Suprapubic skin (tissue), 4 donors: ENCODE results near the gene NPAS1. TPM values are rescaled to one million over a fixed set of nuclear protein-coding genes. Genes with fewer than 3 reads are reported as not detected.

ENCODE experiments used
- DNase-seq, 2 donors: peaks; one replicate each; pipeline ENCODE4 v3.0.0-alpha.2; 2019; ENCODE audit warnings: low spot score in 2 of 2
- H3K27ac ChIP-seq: fragments of 200-600 bp; sonication (generic); one replicate; pipeline ENCODE4 v1.5.1; 2019
- H3K27me3 ChIP-seq: fragments of 200-600 bp; sonication (generic); one replicate; pipeline ENCODE4 v1.5.1; 2019
- H3K36me3 ChIP-seq: fragments of 200-600 bp; sonication (generic); one replicate; pipeline ENCODE4 v1.5.1; 2019
- H3K4me1 ChIP-seq: fragments of 200-600 bp; sonication (generic); one replicate; pipeline ENCODE4 v1.5.1; 2019
- H3K4me3 ChIP-seq: fragments of 200-600 bp; sonication (generic); one replicate; pipeline ENCODE4 v1.5.1; 2019; ENCODE audit warnings: mild to moderate bottlenecking
- H3K9me3 ChIP-seq: fragments of 200-600 bp; sonication (generic); one replicate; pipeline ENCODE4 v1.5.1; 2019
- EP300 ChIP-seq: sonication (generic); formaldehyde crosslinking; IDR thresholded peaks from one replicate; pipeline ENCODE4 v1.6.1; 2017; ENCODE audit warnings: antibody characterized with exemption
- POLR2A ChIP-seq, 2 donors: fragments of 450-650 bp; IDR thresholded peaks; one replicate each; pipeline ENCODE4 v1.6.1; 2017; ENCODE audit warnings: antibody characterized with exemption in 2 of 2, mild to moderate bottlenecking in 2 of 2, moderate library complexity in 2 of 2
- POLR2AphosphoS5 ChIP-seq, 3 donors: sonication (generic); formaldehyde crosslinking; IDR thresholded peaks; one replicate each; pipeline ENCODE4 v1.6.1; 2017; ENCODE audit warnings: antibody characterized with exemption in 3 of 3
- WGBS: methylation state at CpG from one replicate; pipeline ENCODE4 v1.1.5; 2018; 5-methylcytosine and 5-hydroxymethylcytosine counted together
- total RNA-seq, 4 donors: library from RNA; depleted of rRNA; stranded (reverse); fragments of >200 nt; gene quantifications; one replicate each; pipeline ENCODE4 v1.1.0, GENCODE V29; 2016
- TF ChIP-seq, protein P1 (sequence below), 2 donors: fragments of 200-600 bp in 1 of 2; fragments of 450-650 bp in 1 of 2; sonication (generic) in 1 of 2; IDR thresholded peaks; one replicate each; pipeline ENCODE4 v1.5.1; 2016 to 2019; ENCODE audit warnings: antibody characterized with exemption in 2 of 2, mild to moderate bottlenecking in 1 of 2, moderate library complexity in 1 of 2

Gene NPAS1
- total RNA-seq, 4 donors from 2014 or later: 4.7 to 6.8 (median 5.5) TPM

DNA sequence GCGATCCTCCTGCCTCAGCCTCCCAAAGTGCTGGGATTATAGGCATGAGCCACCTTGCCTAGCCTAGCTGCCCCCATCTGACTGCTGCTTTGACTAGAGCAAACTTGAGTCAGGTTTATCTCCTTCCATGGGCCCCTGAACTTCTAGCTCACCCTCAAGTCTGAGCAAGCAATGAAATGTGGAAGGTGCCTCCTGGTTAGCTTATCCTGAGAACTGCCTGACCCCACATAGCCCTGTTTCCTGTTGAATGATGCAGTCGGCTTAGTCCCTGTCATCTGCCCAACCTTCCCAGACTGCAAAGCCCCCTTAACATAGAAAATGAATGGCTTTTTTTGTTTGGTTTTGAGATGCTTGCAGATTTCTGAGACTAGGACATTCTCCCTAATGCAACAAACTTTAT, 37.7 kb downstream of the NPAS1 start:
- Histone ChIP-seq H3K27ac (no peak overlapping the region), H3K36me3 (no peaks in the 10 kb centered on the region), H3K4me1 (no peaks in the 10 kb centered on the region), H3K9me3 (no peaks in the 10 kb centered on the region), H3K4me3 (no peak overlapping the region), H3K27me3 (no peaks in the 10 kb centered on the region)
- no peak for DNase-seq
- no peak for TF ChIP-seq EP300
- TF ChIP-seq POLR2AphosphoS5 (IDR thresholded peaks at IDR 0.05): no peak
- TF ChIP-seq, protein P1, sequence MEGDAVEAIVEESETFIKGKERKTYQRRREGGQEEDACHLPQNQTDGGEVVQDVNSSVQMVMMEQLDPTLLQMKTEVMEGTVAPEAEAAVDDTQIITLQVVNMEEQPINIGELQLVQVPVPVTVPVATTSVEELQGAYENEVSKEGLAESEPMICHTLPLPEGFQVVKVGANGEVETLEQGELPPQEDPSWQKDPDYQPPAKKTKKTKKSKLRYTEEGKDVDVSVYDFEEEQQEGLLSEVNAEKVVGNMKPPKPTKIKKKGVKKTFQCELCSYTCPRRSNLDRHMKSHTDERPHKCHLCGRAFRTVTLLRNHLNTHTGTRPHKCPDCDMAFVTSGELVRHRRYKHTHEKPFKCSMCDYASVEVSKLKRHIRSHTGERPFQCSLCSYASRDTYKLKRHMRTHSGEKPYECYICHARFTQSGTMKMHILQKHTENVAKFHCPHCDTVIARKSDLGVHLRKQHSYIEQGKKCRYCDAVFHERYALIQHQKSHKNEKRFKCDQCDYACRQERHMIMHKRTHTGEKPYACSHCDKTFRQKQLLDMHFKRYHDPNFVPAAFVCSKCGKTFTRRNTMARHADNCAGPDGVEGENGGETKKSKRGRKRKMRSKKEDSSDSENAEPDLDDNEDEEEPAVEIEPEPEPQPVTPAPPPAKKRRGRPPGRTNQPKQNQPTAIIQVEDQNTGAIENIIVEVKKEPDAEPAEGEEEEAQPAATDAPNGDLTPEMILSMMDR (IDR thresholded peaks at IDR 0.05): no peak
- TF ChIP-seq POLR2A (IDR thresholded peaks at IDR 0.05): no peak
- 58% methylated on average over 2 of the region's 2 CpGs for WGBS

DNA sequence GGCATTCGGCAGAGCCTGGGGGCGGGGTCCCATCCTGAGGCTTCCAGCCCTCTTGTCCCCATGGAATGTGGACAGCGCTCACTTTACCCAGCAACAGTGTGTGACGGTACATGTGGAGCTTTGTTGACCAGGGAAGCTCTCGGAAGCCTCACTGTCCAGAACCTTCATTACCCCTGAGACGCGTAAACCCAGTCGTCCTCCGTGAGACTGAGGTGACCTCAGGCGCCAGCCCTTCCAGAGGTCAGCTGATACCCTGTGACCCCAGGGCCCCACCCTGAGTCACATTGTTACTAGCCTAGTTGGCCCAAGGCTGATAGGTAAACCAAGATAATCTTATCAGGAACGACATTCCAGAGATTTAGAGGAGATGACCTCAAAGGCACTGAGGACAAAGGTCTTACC, 39.0 kb downstream of the NPAS1 start:
- 75% methylated on average over 11 of the region's 11 CpGs for WGBS
- peaks cover under 1% of the 10 kb centered on the region for H3K36me3 ChIP-seq
- DNase-seq: no peak
- TF ChIP-seq EP300: no peak
- TF ChIP-seq, protein P1 (IDR thresholded peaks at IDR 0.05): no peak
- no peak for TF ChIP-seq POLR2A (IDR thresholded peaks at IDR 0.05)
- no peak for TF ChIP-seq POLR2AphosphoS5 (IDR thresholded peaks at IDR 0.05)
- H3K9me3 ChIP-seq: no peaks in the 10 kb centered on the region
- H3K27ac ChIP-seq: no peak overlapping the region
- H3K4me3 ChIP-seq: no peak overlapping the region
- no peaks in the 10 kb centered on the region for H3K4me1 ChIP-seq
- no peaks in the 10 kb centered on the region for H3K27me3 ChIP-seq

DNA sequence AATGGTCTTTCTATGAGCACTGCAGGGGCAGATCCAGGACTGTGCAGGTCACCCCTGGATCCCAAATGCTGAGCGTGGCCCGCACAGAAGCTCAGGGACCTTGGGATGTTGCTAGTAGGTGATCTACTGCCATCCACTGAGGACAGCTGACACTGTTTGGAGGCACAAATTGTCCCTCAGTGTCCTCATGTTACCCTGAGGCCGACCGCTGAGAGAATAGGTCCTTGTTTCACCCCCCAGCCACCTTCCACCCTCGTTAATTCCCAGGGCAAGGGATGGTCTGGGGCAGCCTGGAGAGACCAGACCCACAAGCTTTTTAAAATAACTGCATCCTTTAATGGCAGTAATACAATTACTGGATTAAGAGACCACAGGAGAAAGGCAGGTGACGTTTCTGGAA, 44.2 kb downstream of the NPAS1 start:
- TF ChIP-seq POLR2A (IDR thresholded peaks at IDR 0.05) (no peak), EP300 (no peak), POLR2AphosphoS5 (IDR thresholded peaks at IDR 0.05) (no peak)
- TF ChIP-seq, protein P1 (IDR thresholded peaks at IDR 0.05): no peak
- 88% methylated on average over 6 of the region's 6 CpGs for WGBS
- Histone ChIP-seq H3K4me1 (no peaks in the 10 kb centered on the region), H3K27ac (no peak overlapping the region), H3K27me3 (no peaks in the 10 kb centered on the region), H3K9me3 (no peaks in the 10 kb centered on the region), H3K4me3 (no peak overlapping the region), H3K36me3 (peaks cover 47% of the 10 kb centered on the region)
- no peak for DNase-seq

DNA sequence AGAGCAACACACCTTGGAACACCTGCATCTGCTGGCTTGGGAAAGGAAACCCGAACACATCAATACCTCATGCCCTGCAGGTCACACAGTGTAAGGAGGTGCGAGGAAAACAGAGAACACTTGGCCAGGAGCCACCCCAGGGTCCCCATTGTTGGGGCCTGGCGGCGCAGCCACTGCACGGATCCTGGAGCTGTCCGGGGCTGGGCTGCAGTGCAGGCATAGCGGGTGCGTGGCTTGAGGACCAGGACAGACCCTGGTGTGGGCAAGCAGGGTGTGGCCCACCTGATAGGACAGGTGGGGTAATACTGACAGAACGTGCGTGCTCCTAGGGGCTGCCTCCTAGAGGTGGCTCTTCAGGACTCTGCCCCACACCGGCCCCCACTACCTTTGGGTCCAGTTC, 45.6 kb downstream of the NPAS1 start:
- Histone ChIP-seq H3K4me3 (no peak overlapping the region), H3K27me3 (no peaks in the 10 kb centered on the region), H3K36me3 (peaks cover 61% of the 10 kb centered on the region), H3K9me3 (no peaks in the 10 kb centered on the region), H3K27ac (no peak overlapping the region), H3K4me1 (no peaks in the 10 kb centered on the region)
- TF ChIP-seq POLR2A (IDR thresholded peaks at IDR 0.05) (no peak), POLR2AphosphoS5 (IDR thresholded peaks at IDR 0.05) (no peak), EP300 (no peak)
- TF ChIP-seq, protein P1 (IDR thresholded peaks at IDR 0.05): no peak
- no peak for DNase-seq
- no CpG with 5 or more reads among the region's 11 CpGs for WGBS

DNA sequence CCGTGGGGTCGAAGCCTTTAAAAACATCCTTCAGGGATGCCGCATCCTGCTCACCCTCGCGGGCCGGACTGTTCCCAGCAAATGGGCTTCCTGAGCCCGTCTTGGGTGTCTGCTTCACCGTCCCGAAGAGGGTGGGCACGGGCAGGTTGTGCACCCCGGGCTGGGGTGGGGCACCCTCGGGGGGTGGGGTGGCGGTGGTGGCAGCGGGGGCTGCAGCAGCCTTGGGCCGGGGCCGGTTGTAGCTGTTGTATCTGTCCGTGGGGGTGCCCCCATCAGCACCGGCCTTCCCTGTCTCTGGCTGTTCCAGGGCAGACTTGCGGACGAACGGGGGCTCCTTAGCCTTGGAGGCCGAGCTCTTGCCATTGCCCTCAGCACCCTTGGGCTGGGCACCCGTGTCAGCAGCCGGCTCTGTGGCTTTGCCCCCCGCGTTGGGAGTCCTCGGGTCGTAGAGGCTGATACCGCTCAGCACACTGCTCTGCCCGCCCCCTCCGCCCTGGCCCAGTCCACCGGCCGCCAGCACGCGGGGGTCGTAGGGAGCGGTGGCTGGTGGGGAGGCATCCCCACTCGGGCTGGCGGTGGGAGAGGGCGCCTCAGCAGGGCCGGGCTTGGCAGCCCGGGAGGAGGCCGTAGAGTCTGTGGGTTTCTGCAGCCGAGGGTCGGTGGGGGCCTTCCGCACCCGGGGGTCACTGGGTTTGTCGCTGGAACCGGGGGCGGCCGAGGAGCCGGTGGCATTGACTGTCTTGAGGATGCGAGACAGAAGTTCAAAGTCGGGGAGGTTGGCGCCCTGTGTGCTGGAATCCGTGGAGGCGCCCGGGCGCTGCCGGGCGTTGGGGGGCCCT, 47.0 kb downstream of the NPAS1 start:
- Histone ChIP-seq H3K36me3 (peaks cover 74% of the 10 kb centered on the region), H3K27ac (no peak overlapping the region), H3K4me3 (no peak overlapping the region), H3K27me3 (no peaks in the 10 kb centered on the region), H3K4me1 (no peaks in the 10 kb centered on the region), H3K9me3 (no peaks in the 10 kb centered on the region)
- 92% methylated on average over 30 of the region's 61 CpGs for WGBS
- DNase-seq: no peak
- TF ChIP-seq, protein P1 (IDR thresholded peaks at IDR 0.05): no peak
- TF ChIP-seq POLR2A (IDR thresholded peaks at IDR 0.05) (no peak), EP300 (no peak), POLR2AphosphoS5 (IDR thresholded peaks at IDR 0.05) (no peak)
